ENCODE results near the gene TRIM22. TPM values are rescaled to one million over a fixed set of nuclear protein-coding genes. Genes with fewer than 3 reads are reported as not detected.

The TRIM22 gene
- total RNA-seq, 4 donors from 2014 or later, result 35.9 to 96.8 (median 64.8) TPM

- no peak for TF ChIP-seq CTCF (IDR thresholded peaks at IDR 0.05; ENCODE audit: low read depth)
Observed at GRCh38 chr11:5712507-5712906, 22.9 kb downstream of the TRIM22 start.

- no peak for TF ChIP-seq CTCF (IDR thresholded peaks at IDR 0.05; ENCODE audit: low read depth)
Observed at GRCh38 chr11:5713695-5714094, 24.1 kb downstream of the TRIM22 start.

GRCh38 chr11:5719703-5720495, 30.3 kb downstream of the TRIM22 start:
- no peak for TF ChIP-seq CTCF (IDR thresholded peaks at IDR 0.05; ENCODE audit: low read depth)

GRCh38 chr11:5722622-5723021, 33.0 kb downstream of the TRIM22 start:
- TF ChIP-seq CTCF (IDR thresholded peaks at IDR 0.05; ENCODE audit: low read depth), result no peak

GRCh38 chr11:5726351-5726750, 36.8 kb downstream of the TRIM22 start:
- no peak for TF ChIP-seq CTCF (IDR thresholded peaks at IDR 0.05; ENCODE audit: low read depth)

- TF ChIP-seq CTCF (IDR thresholded peaks at IDR 0.05; ENCODE audit: low read depth), result no peak
Observed at GRCh38 chr11:5727691-5728090, 38.1 kb downstream of the TRIM22 start.

- TF ChIP-seq CTCF (IDR thresholded peaks at IDR 0.05; ENCODE audit: low read depth), result no peak
Observed at GRCh38 chr11:5736396-5736795, 46.8 kb downstream of the TRIM22 start, which contains the start of gene OR56B1. OR56B1 (plus strand) TSS chr11:5736448; CDS start chr11:5736517, 69 bp downstream.

All from subcutaneous adipose tissue (tissue), 4 donors.